CD4-positive, alpha-beta T cell treated with Interleukin-10 for 1 hour (primary cell): ENCODE results near the gene COMT.
"Not testable (repeated sequence)": the region's sequence is repeated elsewhere in the genome, so short reads cannot be mapped to it uniquely, and the experiment has no call there.

Experiments used
- DNase-seq: peaks from one replicate; pipeline ENCODE4 v3.0.0-alpha.2; 2020

Gene COMT

DNA sequence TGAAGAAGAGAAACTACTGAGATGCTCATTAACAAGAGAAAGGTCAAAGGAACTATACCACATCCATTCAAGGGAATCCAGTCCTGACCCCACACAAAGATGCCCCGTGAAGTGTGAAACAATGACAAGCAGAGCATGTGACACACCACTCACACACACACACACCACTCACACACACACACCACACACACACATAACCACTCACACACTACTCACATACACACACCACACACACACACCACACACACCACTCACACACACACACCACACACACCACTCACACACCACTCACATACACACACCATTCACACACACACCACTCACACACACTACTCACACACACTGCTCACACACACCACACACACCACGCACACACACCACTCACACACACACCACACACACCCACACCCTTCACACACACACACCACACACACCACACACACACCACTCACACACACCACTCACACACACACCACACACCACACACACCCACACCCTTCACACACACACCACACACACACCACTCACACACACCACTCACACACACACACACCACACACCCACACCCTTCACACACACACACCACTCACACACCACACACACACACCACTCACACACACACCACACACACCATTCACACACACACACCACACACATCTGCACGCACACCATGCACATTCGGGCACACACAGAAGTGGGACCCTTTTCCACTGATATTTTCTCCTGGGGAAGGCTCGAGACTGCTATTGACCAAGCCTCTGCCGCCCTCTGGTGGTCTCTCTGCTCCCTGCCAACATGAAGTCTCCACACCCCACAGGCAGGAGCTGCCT is 32.0 kb upstream of the COMT start:
- DNase-seq: peak; percentile 84

- DNase-seq: no peak
Observed at GRCh38 chr22:19910180-19910744, 31.3 kb upstream of the COMT start.

DNA sequence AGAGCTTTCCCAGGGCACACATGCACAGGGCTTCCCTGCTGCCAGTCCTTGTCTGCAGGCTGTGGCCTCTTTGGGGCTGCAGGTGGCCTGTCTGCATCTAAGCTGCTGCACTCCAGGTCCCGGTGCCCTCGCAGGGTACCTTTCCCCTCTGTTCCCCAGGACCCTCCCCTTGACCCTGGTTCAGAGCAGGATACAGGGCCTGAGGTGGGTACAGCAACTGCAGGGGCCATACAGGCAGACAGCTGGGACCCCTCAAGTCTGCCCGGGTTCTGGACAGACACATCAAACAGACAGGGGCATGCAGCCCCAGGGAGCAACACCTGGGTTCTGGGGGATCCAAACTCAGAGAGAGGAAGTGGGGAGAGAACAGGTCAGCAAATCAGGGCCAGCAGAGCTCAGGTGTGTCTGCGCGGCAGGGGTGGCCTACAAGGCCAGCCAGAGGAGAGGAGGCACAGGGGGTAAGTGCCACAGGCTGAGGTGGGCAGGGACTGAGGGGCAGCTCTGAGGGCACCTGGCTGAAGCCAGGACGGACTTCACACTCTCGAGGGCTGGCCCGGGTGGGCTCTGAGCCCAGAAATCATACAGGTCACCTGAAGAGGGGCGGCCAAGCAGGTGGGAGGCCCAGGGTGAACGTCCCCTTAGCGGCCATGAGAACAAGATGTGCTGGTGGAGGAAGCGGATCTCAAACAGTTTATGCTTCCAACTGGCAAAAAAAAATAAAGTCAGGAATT is 29.9 kb upstream of the COMT start:
- DNase-seq: no peak

DNA sequence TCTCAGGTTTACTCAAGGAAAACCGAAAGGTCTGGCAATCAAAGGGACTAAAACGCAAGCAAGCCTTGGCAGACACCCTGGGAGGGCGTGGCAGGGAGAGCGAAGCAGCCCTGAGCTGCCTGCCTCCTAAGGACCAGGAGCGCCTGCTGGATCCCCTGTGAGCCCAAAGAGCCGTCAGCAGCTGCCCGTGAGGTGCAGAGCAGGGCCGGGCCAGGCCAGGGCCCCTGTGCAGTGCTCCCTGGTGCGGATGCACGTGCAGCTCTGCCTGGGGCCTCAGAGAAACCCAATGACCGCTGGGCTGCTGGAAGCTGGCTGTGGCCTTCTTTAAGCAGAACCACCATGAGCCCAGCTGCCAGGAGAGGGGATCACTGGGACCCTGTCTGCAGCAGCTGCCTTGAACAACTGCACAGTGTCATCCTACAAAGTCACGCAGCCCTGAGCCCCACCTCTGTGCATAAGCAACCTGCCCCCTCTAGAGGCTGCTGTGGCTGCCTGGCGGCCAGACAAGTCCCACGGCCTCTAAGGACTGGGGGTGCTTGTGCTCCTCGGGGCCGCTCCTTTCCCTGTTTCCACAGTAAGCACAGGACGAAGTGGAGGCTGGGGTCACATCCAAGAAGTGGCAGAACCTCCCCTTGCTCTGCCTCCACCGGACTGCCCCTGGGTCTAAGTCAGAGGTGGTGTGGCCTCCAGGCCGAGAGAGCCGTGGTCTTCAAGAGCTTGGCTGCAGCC is 29.1 kb upstream of the COMT start:
- DNase-seq: no peak

GRCh38 chr22:19913337-19913936 is 28.1 kb upstream of the COMT start:
- no peak for DNase-seq

DNA sequence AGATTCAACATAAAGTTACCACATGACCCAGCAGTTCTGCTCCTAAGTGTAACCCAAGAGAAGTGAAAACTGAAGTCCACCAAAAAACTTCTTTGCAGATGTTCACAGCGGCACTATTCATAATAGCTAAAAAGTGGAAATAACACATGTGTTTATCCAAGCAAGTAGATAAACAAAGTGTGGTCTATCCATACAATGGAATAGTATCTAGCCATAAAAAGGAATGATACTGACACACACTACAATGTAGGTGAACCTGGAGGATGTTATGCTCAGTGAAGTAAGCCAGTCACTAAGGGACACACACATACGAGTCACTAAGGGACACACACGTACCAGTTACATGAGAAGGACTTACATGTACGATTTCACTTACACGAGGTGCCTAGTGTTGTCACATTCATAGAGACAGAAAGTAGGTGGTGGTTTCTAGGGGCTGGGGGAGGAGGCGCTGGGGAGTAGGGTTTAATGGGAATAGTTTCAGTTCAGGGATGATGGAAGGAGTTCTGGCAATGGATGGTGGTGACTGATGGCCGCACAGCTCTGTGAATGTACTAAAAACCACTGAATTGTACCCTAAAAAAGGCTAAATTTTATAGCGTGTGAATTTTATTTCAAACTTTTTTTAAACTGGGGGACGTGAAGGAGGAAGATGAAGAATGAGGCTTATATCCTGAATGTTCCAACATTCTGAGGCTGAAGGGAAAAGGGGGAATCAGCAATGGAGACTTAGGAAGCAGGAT is 27.2 kb upstream of the COMT start:
- DNase-seq: no peak

GRCh38 chr22:19915287-19915954 is 26.2 kb upstream of the COMT start:
- no peak for DNase-seq

DNA sequence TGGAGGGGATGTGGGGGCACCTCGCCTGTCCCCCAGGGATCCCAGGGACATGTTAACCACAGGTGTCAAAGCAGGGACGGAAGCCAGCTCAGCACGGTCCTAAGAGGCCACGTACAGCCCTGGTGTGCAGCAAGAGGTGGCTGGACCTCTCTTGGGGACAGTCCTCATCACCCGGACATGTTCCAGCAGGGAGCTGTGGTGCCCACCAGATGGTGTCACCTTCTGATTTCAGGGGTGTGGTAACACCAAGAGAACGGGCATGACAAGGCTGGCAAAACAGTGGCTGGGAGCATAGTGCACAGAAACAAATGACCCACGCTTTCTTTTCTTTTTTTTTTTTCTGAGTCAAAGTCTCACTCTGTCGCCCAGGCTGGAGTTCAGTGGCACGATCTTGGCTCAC is 25.6 kb upstream of the COMT start:
- no peak for DNase-seq

- no peak for DNase-seq
Observed at GRCh38 chr22:19916941-19917340, 24.6 kb upstream of the COMT start.

DNA sequence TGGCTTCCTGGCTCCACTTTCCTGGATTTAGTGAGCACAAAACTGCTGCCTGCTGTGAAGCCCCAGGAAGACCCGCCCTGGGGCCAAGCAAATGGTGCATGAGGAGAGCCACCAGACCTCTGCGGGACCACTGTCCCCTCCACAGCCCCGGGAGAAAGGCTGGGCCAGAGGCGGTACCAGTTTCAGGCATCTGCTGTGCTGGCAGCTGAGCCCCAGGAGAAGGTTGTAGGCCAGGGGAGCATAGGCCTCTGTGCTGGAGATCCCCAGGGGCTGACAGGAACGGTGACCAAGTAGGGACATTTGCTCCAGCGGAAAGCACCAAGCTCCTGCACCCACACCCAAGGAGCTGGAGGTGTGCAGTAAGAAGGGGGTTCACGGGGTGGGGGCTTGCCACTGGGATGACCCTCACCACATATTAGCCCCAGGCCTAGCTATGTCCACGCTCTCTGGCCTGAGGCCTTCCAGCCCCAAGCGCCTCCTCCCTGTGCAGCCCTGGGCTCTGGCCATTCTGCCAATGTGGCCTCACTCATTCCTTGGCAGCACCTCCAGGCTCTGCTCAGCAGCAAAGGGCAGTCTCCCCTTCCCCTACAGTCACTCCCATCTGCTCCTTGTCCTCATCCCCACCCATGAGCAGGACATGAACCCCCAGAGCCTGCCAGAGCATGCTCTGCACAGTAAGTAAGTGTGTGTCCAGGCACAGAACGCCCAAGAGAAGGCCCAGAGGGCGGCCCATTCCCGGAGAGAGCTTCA is 24.0 kb upstream of the COMT start:
- DNase-seq: no peak

GRCh38 chr22:19918332-19919106 is 23.1 kb upstream of the COMT start:
- no peak for DNase-seq

GRCh38 chr22:19919701-19920363 is 21.7 kb upstream of the COMT start:
- DNase-seq: no peak

GRCh38 chr22:19921544-19922081 is 20.0 kb upstream of the COMT start:
- no peak for DNase-seq

DNA sequence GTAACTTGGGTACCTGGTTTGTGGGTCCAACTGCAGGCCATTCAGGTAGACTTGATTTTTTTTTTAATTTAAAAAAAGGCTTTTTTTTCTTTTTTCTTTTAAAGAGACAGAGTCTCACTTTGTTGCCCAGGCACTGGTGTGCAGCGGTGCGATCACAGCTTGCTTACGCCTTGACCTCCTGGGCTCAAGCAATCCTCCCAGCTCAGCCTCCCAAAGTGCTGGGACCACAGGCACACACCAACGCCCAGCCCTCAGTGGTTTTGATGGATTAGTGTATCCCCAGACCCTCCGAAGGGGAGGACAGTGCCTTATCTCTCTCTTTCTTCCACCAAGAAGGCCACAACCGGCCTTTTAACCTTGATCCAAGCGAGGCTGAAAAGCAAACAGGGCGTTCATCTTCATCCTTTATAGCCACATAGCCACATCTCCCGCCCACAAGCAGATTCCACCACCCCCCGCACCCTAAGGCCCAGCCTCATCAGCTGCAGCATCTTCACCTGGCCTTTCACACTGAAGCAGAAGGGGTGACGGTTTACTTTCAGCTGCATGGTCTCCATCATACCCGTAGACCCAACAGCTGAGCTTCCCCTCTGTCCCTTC is 17.6 kb upstream of the COMT start:
- DNase-seq: no peak

DNA sequence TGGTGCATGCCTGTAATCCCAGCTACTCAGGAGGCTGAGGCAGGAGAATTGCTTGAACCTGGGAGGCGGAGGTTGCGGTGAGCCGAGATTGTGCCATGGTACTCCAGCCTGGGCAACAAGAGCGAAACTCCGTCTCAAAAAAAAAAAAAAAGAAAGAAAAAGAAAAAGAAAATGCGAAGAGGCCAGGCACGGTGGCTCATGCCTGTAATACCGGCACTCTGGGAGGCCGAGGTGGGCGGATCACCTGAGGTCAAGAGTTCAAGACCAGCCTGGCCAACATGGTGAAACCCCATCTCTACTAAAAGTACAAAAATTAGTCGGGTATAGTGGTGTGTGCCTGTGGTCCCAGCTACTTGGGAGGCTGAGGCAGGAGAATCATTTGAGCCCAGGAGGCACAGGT is 15.5 kb upstream of the COMT start:
- DNase-seq: not testable (repeated sequence)

GRCh38 chr22:19927696-19928095 is 13.9 kb upstream of the COMT start:
- no peak for DNase-seq

- DNase-seq: no peak
Observed at GRCh38 chr22:19928207-19928606, 13.4 kb upstream of the COMT start.
